Fibroblast of skin of right quadriceps (primary cell): Measurements from ENCODE around the gene TNP2.
"Not testable (repeated sequence)": the region's sequence is repeated elsewhere in the genome, so short reads cannot be mapped to it uniquely, and the experiment has no call there.

Experiments used
- DNase-seq: peaks from one replicate; pipeline ENCODE4 v3.0.0-alpha.2; 2013

The TNP2 gene

DNA sequence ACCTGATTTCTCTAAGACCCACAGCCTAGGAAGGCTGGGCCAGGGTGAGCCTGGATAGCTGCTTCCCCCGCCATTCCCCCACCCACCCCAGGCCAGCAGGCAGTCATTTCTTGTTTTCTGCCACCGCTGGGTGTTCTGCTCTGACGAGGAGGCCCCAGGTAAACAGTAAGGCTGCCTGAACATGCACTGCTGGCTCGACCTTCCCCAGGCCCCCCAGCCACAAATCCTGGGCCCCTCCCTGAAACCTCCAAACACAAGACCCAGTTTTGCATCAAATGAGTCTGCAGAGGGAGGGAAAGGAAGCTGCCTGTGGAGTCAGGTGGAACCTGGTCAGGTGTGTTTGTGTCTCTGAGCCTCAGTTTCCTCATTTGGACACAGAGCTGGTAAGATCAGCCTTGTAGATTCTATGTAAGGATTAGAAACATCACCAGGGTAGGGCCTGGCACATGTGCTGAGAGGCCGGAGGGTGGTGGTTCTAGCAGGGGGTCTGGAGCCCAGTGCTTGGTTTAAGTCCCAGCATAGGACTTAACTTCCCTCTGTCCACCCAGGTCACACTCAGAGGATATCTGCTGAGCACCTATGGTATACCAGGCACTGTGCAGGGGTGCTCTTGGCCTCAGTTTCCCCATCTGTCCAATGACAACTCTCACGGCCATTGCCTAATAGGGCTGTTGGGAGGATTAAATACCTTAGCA is 30.9 kb upstream of the TNP2 start:
- no peak for DNase-seq

DNA sequence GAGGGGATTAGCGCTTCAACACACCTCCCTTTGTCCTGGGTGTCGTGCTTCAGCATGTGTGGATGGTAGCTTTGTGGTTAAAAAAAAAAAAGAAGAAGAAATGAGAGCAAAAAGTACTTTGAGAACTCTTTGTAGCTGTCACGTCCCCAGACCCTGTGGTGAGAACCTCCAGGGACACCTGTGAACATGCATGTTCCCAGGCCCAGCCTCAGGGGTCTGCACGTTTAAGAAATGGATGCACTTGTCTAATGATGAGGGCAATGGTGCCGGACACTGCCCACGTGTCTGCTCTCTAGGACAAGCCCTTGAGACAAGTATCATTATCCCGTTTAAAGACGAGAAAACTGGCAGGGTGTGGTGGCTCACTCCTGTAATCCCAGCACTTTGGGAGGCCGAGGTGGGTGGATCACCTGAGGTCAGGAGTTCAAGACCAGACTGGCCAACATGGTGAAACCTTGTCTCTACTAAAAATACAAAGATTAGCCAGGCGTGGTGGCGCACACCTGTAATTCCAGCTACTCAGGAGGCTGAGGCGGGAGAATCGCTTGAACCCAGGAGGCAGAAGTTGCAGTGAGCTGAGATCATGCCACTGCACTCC is 29.9 kb upstream of the TNP2 start:
- DNase-seq, result not testable (repeated sequence)

DNA sequence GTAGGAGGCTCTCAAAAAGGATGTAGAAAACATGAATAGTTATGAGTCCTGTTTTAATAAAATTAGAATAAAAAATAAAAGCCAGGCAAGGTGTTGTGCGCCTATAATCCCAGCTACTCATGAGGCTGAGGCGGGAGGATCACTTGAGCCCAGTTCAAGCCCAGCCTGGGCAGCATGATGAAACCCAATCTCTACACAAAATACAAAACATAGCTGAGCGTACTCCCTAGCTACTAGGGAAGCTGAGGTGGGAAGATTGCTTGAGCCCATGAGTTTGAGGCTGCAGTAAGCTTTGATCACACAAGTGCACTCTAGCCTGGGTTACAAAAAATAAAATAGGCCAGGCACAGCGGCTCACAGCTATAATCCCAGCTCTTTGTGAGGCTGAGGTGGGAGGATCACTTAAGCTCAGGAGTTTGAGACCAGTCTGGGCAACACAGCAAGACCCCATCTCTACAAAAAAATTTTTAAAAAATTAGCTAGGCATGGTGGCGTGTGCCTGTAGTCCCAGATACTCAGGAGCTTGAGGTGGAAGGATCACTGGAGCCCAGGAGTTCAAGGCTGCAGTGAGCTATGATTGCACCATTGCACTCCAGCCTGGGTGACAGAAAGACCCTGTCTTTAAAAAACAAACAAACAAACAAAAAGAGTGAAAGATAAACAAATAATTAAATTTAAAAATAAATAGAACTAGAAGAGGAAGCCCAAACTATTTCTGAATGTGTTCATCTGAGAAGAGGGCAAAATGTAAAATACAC is 29.2 kb upstream of the TNP2 start:
- no peak for DNase-seq

DNA sequence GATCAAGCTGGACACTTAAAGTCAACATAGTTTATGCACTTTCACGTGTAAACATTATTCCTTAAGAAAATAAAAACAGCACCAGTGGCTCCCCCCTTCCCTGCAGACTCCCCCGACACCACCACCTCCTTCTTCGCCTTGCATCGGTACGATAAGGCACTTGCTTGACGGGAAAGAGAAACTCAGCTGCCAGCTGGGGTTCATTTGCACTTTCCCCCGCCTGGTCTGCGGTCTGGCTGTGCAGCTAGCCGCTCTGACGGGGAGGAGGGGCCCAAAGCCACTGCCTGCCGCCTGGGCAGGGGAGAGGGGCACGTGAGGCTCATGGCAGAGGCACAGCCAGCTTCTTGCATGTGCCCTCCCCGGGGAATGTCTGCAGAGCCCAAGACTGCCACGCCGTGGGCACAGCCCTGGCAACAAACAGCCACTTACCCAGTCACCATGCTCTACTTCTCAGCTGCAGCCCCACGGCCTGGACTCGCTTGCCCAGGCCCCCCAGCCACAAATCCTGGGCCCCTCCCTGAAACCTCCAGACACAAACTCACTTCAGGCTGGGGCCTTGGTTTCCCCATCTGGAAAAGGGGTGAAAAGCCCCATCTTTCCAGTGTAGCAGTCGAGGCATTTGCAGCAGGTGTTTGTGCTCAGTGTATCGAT is 28.5 kb upstream of the TNP2 start:
- DNase-seq, result peak; percentile 56

DNA sequence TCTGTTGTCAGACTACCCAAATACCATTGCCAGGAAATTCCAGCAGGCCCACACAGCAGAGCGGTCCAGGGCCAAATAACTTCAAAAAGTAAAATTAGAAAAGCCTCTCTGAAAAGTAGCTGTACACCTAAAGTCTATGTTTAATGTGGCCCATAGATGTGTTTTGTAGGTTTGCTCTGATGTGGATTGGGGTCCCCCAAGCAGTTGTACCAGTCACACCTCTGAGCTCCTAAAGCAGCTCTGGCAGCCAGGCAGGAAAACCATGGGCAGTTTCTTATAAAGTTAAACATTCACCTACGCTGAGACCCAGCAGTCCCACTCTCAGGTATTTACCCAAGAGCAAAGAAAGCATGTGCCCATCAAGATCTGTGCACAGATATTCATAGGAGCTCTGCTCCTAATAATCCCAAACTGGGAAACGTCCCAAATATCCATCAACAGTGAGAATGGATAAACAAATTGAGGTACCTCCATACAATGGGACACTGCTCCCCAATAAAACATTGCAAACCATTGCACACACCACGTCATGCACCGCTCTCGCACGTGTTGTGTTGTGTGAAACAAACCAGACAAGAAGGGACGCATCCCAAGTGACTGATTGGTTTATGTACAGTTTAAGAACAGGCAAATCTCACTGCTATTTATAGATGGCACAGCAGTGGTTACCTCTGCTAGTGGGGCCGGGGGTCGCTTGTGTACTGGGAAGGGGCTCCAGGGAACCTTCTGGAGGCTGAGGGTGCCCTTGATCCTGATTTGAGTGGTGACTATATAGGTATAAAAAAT is 27.8 kb upstream of the TNP2 start:
- DNase-seq, result no peak

DNA sequence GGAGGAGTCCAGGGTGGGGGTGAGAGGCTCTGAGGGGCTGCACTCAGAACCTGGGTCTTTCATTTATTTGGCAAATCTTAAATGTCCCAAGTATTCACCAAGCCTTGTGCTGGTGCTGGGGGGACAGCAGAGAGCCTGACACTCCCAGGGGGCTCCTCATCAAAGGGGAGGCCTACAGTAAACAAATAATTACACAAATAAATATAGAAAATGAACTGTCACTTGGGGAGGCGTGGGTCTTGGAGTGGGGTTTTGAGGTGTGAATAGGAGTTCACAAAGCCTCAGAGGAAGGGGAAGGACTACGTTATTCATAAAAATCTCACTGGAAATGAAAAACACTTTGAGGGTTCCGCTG is 27.2 kb upstream of the TNP2 start:
- DNase-seq, result no peak

DNA sequence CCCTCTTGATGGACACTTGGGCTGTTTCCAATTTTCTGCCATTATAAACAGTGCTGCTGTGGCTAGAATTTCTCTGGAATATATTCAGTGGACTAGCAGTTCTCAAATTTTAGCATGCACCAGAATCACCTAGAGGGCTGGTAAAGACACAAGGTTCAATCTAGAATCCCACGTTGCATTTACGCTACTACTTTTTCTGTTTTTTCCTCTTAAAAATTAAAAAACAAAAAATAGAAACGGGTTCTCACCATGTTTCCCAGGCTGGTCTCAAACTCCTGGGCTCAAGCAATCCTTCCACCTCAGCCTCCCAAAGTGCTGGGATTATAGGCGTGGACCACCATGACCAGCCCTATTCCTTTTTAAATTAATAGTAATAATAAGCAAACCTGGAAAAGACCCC is 26.5 kb upstream of the TNP2 start:
- no peak for DNase-seq

DNA sequence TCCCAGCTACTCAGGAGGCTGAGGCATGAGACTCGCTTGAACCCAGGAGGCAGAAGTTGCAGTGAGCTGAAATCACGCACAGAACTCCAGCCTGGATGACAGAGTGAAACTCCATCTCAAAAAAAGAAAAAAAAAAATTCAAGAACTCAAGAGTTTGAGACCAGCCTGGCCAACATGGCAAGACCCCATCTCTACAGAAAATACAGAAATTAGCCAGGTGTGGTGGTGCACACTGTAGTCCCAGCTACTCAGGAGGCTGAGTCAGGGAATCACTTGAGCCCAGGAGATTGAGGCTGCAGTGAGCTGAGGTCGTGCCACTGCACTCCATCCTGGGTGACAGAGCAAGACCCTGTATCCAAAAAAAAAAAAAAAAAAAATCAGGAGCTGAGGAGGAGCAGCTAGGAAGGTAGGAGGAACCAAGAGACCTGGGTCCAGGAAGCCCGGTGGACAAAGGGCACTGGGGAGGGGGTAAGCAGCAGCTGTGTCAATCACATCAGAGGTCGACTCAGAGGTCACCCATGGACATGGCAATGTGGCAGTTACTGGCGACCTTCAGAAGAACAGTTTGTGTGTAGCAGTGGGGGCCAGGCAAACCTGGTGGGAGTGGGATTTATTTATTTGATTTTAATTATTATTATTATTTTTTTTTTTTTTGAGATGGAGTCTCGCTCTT is 23.1 kb upstream of the TNP2 start:
- DNase-seq, result no peak

DNA sequence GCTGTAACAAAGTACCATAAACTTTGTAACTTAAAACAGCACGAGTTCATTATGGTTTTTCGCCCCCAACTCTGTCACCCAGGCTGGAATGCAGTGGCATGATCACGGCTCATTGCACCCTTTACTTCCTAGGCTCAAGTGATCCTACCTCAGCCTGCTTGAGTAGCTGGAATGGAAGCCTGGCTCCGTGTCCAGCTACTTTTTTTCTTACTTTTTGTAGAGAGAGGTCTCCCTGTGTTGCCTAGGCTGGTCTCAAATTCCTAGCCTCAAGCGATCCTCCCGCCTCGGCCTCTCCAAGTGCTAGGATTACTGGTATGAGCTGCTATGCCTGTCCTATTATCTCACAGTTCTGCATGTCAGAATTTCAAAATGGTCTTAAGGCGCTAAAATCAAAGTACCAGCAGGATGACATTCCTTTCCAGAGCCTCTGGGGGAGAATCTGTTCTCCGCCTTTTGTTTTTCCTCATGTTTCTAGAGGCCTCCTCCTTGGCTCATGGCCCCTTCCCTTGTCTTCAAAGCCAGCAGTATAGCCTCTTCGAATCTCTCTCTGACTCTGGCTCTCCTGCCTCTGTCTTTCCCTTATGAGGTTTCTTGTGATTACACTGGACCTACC is 22.1 kb upstream of the TNP2 start:
- no peak for DNase-seq

DNA sequence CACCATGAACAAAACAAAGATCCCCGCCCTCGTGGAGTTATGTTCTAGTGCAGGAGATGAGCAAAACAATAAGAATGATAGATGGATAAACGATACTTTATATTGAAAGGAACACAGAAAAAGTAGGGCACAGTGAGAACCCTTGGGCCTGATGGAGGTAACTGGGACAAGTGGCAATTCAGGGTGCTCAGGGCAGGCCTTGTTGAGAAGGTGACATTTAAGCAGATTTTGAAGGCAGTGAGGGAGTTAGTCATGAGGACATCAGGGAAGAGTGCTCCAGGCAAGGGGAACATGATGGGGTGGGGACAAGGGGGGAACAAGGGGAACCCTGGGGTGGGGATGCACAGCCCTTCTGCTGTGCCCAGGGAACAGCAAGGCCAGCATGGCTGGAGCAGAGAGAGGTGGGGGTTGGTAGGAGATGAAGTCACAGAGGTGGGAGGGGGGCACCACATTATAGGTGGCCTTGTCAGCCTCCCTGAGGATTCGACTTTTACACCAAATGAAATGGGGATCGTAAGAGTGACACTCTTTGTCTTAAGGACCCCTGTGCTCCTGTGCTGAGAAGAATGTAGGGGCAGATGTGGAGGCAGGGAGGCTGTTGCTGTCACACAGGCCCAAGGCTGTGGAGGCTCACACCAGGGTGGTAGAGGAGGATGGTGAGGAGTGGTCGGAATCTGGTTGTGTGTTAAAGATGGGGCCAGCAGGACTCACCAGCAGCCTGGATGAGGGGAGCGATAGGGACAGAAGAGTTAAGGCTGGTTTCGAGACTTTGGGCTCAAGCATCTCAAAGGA is 21.2 kb upstream of the TNP2 start:
- no peak for DNase-seq

DNA sequence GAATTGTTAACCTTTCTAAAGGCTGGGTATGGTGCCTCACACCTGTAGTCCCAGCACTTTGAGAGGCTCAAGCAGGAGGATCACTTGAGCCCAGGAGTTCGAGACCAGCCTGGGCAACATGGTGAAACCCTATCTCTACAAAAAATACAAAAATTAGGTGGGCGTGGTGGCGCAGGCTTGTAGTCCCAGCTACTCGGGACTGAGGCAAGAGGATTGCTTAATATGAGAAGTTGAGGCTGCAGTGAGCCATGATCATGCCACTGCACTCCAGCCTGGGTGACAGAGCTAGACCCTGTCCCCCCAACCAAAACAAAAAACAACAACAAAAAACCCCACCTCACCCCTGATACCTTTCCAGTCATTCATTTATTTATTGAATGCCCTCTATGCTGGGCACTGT is 20.6 kb upstream of the TNP2 start:
- DNase-seq, result not testable (repeated sequence)

DNA sequence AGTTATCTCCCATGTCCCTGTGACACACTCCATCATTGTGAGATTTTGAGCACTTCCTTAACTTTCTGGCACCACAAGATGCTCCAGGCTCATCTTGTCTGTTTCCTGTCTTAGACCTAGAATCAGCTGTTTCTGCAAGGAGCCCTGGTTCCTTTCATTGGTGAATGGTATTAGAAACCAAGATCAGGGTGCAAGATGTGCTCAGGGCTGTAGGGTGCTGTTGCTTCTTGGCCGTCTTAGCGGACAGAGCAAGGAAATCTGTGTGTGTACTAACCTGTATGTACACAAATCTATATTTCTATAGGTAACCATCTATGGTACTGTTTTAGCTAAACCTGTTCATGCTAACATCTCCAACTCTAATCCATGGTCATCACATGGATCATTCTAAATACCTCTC is 20.1 kb upstream of the TNP2 start:
- DNase-seq, result no peak

DNA sequence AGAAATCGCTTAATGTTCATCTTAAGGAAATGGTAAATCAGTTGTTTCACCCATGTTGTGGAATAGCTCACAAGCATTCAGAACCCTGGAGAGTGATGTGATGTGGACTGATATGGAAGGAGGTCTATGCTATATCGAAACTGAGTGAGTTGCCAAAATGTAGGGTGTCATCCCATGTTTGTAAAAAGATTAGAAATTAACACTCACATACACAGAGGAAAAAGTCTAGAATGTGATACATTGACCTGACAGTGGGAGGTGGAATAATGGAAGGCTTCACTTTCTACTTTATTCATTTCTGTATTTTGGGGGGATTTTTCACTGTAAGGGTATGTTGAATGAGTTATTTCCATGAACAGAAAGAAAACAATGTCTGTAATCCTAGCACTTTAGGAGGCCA is 16.7 kb upstream of the TNP2 start:
- no peak for DNase-seq

DNA sequence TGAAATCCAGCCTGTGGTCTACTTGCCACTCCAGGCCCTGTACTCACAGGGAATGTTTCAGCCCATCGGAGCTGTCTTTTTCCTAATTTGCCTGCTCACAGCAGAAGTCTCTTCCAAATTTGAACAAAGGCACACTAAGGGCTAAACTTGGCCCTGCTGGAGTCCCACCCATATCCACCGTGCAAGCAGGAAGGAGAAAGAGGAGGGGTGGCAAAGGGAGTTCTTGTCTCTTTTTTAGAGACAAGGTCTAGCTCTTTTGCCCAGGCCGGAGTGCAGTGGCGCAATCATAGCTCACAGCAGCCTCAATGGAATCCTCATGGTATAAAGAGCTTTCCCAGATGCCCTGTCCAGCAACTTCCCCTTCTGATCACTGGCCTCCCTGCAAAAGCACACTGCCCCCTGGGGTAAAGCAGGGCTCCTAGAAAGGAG is 14.7 kb upstream of the TNP2 start:
- no peak for DNase-seq

DNA sequence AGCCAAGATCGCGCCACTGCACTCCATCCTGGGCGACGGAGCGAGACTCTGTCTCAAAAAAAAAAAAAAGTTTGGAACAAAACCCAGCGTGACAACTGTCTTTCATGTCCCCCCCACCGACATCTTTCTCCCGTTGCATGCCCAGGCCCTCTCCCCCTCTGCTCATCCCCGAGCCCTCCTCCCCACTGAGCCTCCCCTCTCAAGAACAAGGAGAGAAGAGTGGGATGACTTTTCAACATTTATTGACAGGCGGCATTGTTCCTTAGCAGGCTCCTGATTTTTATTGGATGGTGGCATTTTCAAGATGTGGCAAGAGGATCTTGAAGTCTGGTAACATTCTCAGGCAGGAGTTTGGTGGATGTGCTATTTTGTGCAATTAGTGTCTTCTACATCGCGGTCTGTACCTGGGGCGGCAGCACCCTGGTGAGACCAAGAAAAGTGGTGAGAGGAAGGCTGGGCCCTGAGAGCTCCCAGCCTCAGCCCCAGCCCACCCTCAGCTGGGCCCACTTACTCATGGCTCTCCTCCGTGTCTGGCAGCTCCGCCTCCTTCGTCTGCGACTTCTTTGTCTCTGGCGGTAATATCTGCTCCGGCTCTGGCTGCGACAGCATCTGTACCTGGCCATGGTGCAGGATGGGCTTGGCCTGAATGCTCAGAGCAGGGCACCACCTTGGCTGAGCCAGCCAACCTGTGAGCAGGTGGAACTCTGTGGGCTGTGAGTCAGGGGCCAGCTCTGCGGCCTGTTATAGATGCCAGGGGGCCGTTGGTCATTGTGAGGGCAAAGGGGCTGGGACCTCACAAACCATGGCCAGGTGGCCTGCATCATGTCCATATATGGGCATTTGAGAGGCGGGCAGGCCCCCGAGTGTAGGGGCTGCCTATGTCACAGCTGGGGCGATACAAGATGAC is 11.7 kb upstream of the TNP2 start, which contains the start of gene PRM1:
PRM1 (minus strand) TSS at position 715 of the 907 bp plus-strand sequence; CDS start at position 623, 92 bp downstream.
- DNase-seq, result no peak

DNA sequence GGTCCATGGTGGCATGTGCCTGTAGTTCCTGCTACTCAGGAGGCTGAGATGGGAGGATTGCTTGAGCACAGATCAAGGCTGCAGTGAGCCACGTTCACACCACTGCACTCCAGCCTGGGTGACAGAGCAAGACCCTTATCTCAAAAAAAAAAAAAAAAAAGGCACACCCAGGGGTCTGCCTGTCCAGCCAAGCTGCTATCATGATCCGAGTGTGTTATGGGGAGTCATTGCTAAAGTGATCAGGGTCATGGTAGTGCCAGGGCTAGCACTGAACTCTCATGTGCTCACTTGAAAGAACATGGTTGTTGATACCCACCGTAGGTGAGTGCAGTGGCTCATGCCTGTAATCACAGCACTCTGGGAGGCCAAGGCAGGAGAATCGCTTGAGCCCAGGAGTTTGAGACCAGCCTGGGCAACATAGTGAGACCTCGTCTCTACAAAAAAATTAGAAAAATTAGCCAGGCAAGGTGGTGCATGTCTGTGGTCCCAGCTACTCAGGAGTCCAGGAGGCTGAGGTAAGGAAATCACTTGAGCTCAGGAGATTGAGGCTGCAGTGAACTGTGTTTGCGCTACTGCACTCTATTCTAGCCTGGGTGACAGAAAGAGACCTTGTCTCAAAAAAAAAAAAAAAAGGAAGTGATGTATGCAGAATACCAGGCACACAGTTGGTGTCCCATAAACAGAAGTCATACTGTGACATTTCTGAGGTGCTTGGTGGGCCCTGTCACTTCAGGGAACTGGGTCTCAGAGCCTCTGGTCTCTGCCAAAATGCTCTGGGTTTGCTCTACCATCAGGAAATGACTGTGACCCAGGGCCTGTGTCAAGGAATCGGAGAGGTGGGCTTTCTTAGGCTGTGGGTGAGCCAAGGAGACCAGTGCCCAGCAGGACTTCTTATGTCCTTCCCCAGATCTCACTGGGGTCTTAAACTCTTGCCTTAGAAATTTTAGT is 9.8 kb upstream of the TNP2 start:
- no peak for DNase-seq

DNA sequence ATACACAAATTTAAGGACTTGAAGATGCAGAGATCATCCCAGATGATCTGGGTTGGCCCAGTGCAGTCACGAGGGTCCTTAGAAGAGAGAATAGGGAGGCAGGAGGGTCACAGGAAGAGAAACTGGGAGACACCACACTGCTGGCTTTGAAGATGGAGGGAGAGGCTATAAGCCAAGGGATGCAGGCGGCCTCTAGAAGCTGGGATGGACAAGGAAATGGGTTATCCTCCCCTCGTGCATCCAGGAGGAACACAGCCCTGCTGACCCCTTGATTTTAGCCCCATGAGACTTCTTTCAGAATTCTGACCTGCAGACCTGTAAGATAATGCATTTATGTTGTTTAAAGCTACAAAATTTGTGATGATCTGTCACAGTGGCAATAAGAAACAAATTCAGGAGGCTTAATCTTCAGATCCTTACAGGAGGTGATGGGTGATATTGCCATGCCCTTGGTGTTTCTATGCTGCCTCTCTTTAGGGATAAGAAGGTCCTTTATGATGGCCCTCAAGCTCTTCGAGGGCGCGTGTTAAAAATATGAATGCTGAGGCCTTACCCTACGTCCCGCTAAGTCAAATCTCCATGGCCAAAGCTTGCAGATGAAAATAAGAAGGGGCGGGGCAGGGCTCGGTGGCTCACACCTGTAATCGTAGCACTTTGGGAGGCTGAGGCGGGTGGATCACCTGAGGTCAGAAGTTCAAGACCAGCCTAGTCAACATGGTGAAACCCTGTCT is 8.6 kb upstream of the TNP2 start:
- DNase-seq, result no peak
